Smooth muscle cell (in vitro differentiated cells): ENCODE measurements around the gene STMN1. TPM values are rescaled to one million over a fixed set of nuclear protein-coding genes. Genes with fewer than 3 reads are reported as not detected.

ENCODE experiments used
- DNase-seq: peaks from one replicate; lab custom pipeline; 2025; ENCODE audit not compliant: unreplicated experiment; lab: John Stamatoyannopoulos, UW
- H2AFZ ChIP-seq: fragments of 200-600 bp; sonication (generic); 2 replicates; pipeline ENCODE4 v1.6.0; 2016; ENCODE audit warnings: antibody characterized with exemption, low read depth, mild to moderate bottlenecking
- H3F3A ChIP-seq: fragments of 200-600 bp; sonication (generic); 2 replicates; pipeline ENCODE4 v1.6.0; 2017; ENCODE audit warnings: antibody characterized with exemption, low read depth
- H3K27ac ChIP-seq: fragments of 200-600 bp; sonication (generic); 2 replicates; pipeline ENCODE4 v1.5.1; 2016; ENCODE audit warnings: low read depth, mild to moderate bottlenecking
- H3K27me3 ChIP-seq: fragments of 200-600 bp; sonication (generic); 2 replicates; pipeline ENCODE4 v1.6.1; 2016; ENCODE audit warnings: low read depth, mild to moderate bottlenecking
- H3K36me3 ChIP-seq: fragments of 200-600 bp; sonication (generic); 2 replicates; pipeline ENCODE4 v1.5.1; 2016; ENCODE audit warnings: low read depth
- H3K4me1 ChIP-seq: fragments of 200-600 bp; sonication (generic); 2 replicates; pipeline ENCODE4 v1.5.1; 2016; ENCODE audit warnings: low read depth
- H3K4me2 ChIP-seq: fragments of 200-600 bp; sonication (generic); 2 replicates; pipeline ENCODE4 v1.6.0; 2016; ENCODE audit warnings: mild to moderate bottlenecking
- H3K4me3 ChIP-seq: fragments of 200-600 bp; sonication (generic); 2 replicates; pipeline ENCODE4 v1.5.1; 2016; ENCODE audit warnings: mild to moderate bottlenecking
- H3K79me2 ChIP-seq: fragments of 200-600 bp; sonication (generic); 2 replicates; pipeline ENCODE4 v1.6.0; 2016; ENCODE audit warnings: low read depth, mild to moderate bottlenecking
- H3K9ac ChIP-seq: fragments of 200-600 bp; sonication (generic); 2 replicates; pipeline ENCODE4 v1.6.0; 2016; ENCODE audit warnings: low read depth
- H3K9me3 ChIP-seq: fragments of 200-600 bp; sonication (generic); replicated peaks from 2 replicates; pipeline ENCODE4 v1.5.1; 2016; ENCODE audit warnings: low read depth
- H4K20me1 ChIP-seq: fragments of 200-600 bp; sonication (generic); 2 replicates; pipeline ENCODE4 v1.6.0; 2016; ENCODE audit warnings: low read depth
- WGBS: methylation state at CpG from one replicate; pipeline ENCODE4 v1.1.7; 2016; ENCODE audit warnings: low lambda C conversion rate; 5-methylcytosine and 5-hydroxymethylcytosine counted together
- polyA plus RNA-seq: library from polyadenylated mRNA; unstranded; fragments of >200 nt; fragmentation: Nextera tagmentation; extraction: Ambion mirVana; gene quantifications from 2 replicates; pipeline ENCODE4 v1.2.1, GENCODE V29; 2016
- total RNA-seq: library from RNA; depleted of rRNA; stranded (reverse); fragments of >200 nt; gene quantifications from 2 replicates; pipeline ENCODE4 v1.2.3, GENCODE V29; 2014
- TF ChIP-seq, protein P1 (sequence below): fragments of 200-600 bp; sonication (generic); IDR thresholded peaks from 2 replicates; pipeline ENCODE4 v1.5.1; 2017; ENCODE audit warnings: borderline replicate concordance, mild to moderate bottlenecking, antibody characterized with exemption; ENCODE audit not compliant: insufficient read depth, poor library complexity, severe bottlenecking

Gene STMN1
- total and polyA plus RNA-seq, 2 experiments from 2014 or later, result 115 to 331 TPM

DNA sequence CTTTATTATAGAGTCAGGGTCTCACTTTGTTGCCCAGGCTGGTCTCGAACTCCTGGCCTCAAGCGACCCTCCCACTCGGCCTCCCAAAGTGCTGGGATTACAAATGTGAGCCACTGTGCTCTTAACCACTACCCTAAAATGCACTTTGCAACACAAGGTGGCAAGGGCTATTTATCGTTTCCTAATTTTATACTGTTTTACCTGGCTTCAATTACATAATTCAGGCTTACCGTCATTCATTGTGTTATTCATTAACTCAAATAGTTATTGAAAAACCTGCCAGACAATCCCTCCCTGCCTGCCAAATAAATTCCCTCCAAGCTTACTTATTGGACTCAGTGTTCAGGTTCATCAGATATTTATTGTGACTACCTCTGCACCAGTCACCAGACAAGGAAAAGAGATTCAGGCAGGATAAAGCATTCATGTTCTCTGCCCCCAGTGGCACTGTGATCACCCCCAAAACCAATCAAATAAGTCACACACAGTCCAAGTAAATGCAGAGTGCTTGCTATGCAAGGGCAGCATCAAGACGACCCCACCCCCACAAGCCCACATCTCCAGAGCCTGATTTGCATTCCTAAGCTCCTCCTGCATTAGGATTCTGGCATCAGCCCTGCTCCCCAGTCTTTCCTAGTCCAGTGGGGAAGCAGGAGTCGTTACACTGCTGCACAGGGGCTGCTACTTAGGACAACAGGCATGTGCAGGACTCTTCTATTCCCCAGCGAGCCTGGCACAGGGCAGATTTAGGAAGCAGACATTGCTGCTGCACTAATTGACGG, 38.8 kb downstream of the STMN1 start:
- 90% methylated on average over 9 of the region's 9 CpGs for WGBS
- no peak overlapping the region for H3K27ac ChIP-seq
- H2AFZ ChIP-seq, result no peak overlapping the region

DNA sequence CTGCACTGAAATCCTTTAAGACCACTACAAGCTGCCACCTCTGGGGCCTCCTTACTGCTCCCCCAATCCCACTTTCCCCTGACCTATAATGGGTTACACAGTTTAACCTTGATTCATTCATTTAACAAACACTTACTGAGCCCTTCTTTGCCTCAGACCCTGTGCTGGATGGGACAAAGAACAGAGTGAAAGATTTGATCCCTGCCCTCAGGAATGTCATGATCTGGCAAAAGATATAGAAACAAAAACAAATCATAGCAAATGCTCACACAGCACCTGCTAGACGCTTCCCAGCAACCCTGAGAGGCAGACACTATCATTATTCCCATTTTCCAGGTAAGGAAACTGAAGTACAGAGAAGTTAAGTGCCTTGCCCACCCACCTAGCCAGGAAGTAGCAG, 39.9 kb downstream of the STMN1 start:
- H3F3A ChIP-seq, result no peaks in the 10 kb centered on the region
- 100% methylated on average over 1 of the region's 1 CpG for WGBS
- no peak for DNase-seq

More for the DNA sequence above, 38.8 kb downstream of the STMN1 start:
- H3K36me3 ChIP-seq, result no peaks in the 10 kb centered on the region
- no peaks in the 10 kb centered on the region for H3F3A ChIP-seq
- no peak overlapping the region for H3K9ac ChIP-seq
- H4K20me1 ChIP-seq, result peaks cover 9% of the 10 kb centered on the region
- no peaks in the 10 kb centered on the region for H3K27me3 ChIP-seq
- no peak overlapping the region for H3K4me2 ChIP-seq
- TF ChIP-seq, protein P1, sequence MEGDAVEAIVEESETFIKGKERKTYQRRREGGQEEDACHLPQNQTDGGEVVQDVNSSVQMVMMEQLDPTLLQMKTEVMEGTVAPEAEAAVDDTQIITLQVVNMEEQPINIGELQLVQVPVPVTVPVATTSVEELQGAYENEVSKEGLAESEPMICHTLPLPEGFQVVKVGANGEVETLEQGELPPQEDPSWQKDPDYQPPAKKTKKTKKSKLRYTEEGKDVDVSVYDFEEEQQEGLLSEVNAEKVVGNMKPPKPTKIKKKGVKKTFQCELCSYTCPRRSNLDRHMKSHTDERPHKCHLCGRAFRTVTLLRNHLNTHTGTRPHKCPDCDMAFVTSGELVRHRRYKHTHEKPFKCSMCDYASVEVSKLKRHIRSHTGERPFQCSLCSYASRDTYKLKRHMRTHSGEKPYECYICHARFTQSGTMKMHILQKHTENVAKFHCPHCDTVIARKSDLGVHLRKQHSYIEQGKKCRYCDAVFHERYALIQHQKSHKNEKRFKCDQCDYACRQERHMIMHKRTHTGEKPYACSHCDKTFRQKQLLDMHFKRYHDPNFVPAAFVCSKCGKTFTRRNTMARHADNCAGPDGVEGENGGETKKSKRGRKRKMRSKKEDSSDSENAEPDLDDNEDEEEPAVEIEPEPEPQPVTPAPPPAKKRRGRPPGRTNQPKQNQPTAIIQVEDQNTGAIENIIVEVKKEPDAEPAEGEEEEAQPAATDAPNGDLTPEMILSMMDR, result no peak
- no peak for DNase-seq
- H3K4me1 ChIP-seq, result no peaks in the 10 kb centered on the region
- H3K4me3 ChIP-seq, result no peak overlapping the region
- peaks cover 2% of the 10 kb centered on the region for H3K79me2 ChIP-seq
- H3K9me3 ChIP-seq, result no peaks in the 10 kb centered on the region

DNA sequence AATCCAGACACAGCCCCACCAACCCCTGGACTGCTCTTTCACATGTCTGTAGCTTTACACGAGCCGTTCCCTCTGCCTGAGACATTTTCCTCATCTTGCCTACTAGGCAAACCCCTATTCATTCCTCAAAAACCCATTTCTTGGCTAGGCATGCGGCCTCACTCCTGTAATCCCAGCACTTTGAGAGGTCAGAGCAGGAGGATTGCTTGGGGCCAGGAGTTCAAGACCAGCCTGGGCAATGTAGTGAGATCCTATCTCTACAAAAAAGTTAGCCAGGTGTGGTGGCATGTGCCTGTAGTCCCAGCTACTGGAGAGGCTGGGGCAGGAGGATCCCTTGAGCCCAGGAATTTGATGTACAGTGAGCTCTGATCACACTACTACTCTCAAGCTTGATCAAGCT, 41.8 kb downstream of the STMN1 start:
- 98% methylated on average over 3 of the region's 3 CpGs for WGBS
- no peaks in the 10 kb centered on the region for H3K4me1 ChIP-seq
- no peaks in the 10 kb centered on the region for H3K79me2 ChIP-seq
- no peaks in the 10 kb centered on the region for H3K27me3 ChIP-seq
- TF ChIP-seq, protein P1, result no peak
- H3F3A ChIP-seq, result peaks cover 9% of the 10 kb centered on the region
- H3K27ac ChIP-seq, result no peak overlapping the region
- H3K4me2 ChIP-seq, result no peak overlapping the region
- DNase-seq, result no peak
- no peak overlapping the region for H3K4me3 ChIP-seq
- no peak overlapping the region for H2AFZ ChIP-seq
- H3K9me3 ChIP-seq, result no peaks in the 10 kb centered on the region
- H3K9ac ChIP-seq, result no peak overlapping the region
- no peaks in the 10 kb centered on the region for H3K36me3 ChIP-seq
- no peaks in the 10 kb centered on the region for H4K20me1 ChIP-seq

More for the DNA sequence above, 39.9 kb downstream of the STMN1 start:
- TF ChIP-seq, protein P1, result no peak
- Histone ChIP-seq H2AFZ (no peak overlapping the region), H4K20me1 (no peaks in the 10 kb centered on the region), H3K4me1 (no peaks in the 10 kb centered on the region), H3K27me3 (no peaks in the 10 kb centered on the region), H3K9me3 (no peaks in the 10 kb centered on the region), H3K36me3 (no peaks in the 10 kb centered on the region), H3K27ac (no peak overlapping the region), H3K4me3 (no peak overlapping the region), H3K4me2 (no peak overlapping the region), H3K9ac (no peak overlapping the region), H3K79me2 (no peaks in the 10 kb centered on the region)
